ENCODE results near the gene ARHGAP9. TPM values are rescaled to one million over a fixed set of nuclear protein-coding genes. Genes with fewer than 3 reads are reported as not detected.
"Not testable (repeated sequence)": the region's sequence is repeated elsewhere in the genome, so short reads cannot be mapped to it uniquely, and the experiment has no call there.

Gene ARHGAP9
- total RNA-seq, 1 donor from 2014 or later = 5.2 TPM

DNA sequence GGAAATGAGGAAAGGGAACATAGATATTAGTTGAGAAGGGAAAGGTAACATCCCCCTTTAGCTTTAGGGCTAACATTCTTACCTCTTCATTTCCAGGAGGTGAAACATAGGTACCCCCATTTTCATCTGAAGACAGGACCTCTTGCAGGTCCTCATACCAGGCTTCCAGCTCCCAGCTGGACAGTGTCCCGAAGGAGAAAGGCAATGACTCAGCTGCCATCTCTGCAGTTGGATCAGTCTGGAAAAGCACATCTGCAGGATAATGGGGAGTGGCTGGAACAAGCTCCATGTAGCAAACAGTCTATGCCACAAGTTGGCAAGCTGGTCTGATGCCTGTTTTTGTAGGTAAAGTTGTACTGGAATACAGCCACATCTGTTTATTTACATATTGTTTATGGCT, 37.5 kb upstream of the ARHGAP9 start:
- Histone ChIP-seq H3K27ac (ENCODE audit: low read depth, low read length) (peak overlapping the region; percentile 99), H3K9me3 (ENCODE audit: control insufficient read depth in 3 of 3, low read length in 3 of 3) (no peaks in the 10 kb centered on the region), H3K4me3 (ENCODE audit: low read length in 3 of 3) (peak overlapping the region in 2 of 3 donors; percentile 41 to 46), H3K9ac (ENCODE audit: low read depth in 1 of 3, low read length in 3 of 3) (peak overlapping the region in 2 of 3 donors; percentile 35 to 51), H3K4me1 (ENCODE audit: control insufficient read depth in 3 of 3, insufficient read depth in 3 of 3, low read length in 3 of 3) (peaks cover 32 to 43% (median 41%) of the 10 kb centered on the region in 3 donors), H3K36me3 (ENCODE audit: control insufficient read depth in 3 of 3, insufficient read depth in 3 of 3, low read length in 3 of 3) (peaks cover 47 to 56% (median 48%) of the 10 kb centered on the region in 3 donors), H3K27me3 (ENCODE audit: control insufficient read depth in 3 of 3, insufficient read depth in 3 of 3, low read length in 3 of 3) (no peaks in the 10 kb centered on the region)

DNA sequence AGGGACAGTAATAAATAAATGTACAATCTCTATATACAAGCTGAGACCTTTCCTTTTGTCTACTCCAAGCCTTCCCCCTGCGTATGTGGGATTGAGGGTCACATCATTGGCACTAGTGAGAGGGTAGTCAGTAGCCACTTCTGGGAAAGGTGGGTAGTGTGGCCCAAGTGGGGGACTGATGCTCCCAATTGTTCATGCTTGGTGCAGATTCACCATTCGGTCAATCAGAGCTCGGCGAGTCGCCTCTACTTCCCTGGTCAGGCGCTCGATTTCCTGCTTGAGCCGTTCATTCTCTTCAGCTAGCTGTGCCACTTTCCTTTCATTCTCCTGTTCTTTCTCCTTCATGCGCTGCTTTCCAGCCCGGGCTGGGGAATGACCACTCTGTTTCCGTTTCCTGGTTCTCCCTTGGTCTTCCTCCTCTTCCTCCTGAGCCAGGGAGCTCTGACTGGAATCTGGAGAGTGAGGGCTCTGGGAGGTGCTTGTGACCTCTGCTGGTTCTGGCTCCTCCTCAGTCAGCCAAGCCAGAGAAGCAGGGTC, 37.0 kb upstream of the ARHGAP9 start:
- Histone ChIP-seq H3K9ac (ENCODE audit: low read depth in 1 of 3, low read length in 3 of 3) (peak overlapping the region in 1 of 3 donors; percentile 35), H3K4me3 (ENCODE audit: low read length in 3 of 3) (peak overlapping the region in 1 of 3 donors; percentile 3)

DNA sequence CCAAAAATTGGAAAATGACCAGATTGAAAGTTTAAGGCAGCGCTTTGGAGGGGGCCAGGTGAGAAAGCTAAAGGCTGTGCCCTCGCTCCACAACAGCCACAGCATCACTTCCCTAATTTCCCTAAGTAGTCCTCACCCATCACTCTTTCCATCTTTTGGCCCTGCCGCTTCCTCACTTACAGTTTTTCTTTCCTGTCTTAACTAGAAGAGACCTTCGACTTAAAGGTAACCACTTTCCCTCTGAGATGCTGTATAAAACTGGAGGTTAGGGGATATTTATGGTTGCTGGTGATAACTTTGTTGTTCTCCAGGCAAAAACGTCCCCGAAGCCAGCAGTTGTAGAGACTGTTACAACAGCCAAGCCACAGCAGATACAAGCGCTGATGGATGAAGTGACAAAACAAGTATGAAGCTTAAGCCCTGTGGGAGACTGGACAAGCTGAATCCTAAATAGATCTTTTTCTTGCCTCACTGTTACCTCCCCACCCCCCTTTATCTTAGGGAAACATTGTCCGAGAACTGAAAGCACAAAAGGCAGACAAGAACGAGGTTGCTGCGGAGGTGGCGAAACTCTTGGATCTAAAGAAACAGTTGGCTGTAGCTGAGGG, 36.4 kb upstream of the ARHGAP9 start:
- Histone ChIP-seq H3K4me1 (ENCODE audit: control insufficient read depth in 3 of 3, insufficient read depth in 3 of 3, low read length in 3 of 3) (peaks cover 20 to 33% (median 30%) of the 10 kb centered on the region in 3 donors), H3K9ac (ENCODE audit: low read depth in 1 of 3, low read length in 3 of 3) (no peak overlapping the region), H3K27ac (ENCODE audit: low read depth, low read length) (no peak overlapping the region)

More for the DNA sequence above, 37.0 kb upstream of the ARHGAP9 start:
- Histone ChIP-seq H3K27me3 (ENCODE audit: control insufficient read depth in 3 of 3, insufficient read depth in 3 of 3, low read length in 3 of 3) (no peaks in the 10 kb centered on the region), H3K27ac (ENCODE audit: low read depth, low read length) (peak overlapping the region; percentile 99), H3K9me3 (ENCODE audit: control insufficient read depth in 3 of 3, low read length in 3 of 3) (no peaks in the 10 kb centered on the region), H3K4me1 (ENCODE audit: control insufficient read depth in 3 of 3, insufficient read depth in 3 of 3, low read length in 3 of 3) (peaks cover 27 to 38% (median 36%) of the 10 kb centered on the region in 3 donors), H3K36me3 (ENCODE audit: control insufficient read depth in 3 of 3, insufficient read depth in 3 of 3, low read length in 3 of 3) (peaks cover 52 to 61% (median 53%) of the 10 kb centered on the region in 3 donors)

DNA sequence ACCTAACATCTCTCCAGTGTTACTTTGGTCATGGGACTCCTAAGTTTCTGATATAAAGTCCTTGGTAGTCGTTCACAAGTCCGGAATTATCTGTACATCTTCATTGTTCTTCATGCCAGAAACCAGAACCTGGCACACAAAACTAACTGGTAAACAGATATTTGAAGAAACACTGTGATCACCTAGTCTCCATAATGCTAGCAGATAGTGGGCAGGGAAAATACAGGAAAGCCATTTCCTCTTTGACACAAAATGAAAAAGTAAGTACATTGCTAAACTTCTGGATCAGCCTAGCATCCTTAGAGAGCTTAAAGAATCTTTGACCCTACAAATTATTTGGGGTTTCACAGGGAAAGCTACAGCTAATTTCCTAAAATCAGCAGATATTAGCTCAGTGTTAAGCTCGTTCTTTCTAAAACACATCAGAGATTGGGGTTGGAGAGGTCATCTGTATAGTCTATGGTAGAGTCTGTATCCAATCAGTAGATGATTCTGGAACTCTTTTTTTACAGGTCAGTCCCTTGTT, 35.8 kb upstream of the ARHGAP9 start:
- Histone ChIP-seq H3K36me3 (ENCODE audit: control insufficient read depth in 3 of 3, insufficient read depth in 3 of 3, low read length in 3 of 3) (peaks cover 56 to 66% (median 57%) of the 10 kb centered on the region in 3 donors), H3K9me3 (ENCODE audit: control insufficient read depth in 3 of 3, low read length in 3 of 3) (no peaks in the 10 kb centered on the region), H3K4me3 (ENCODE audit: low read length in 3 of 3) (no peak overlapping the region), H3K9ac (ENCODE audit: low read depth in 1 of 3, low read length in 3 of 3) (no peak overlapping the region), H3K27me3 (ENCODE audit: control insufficient read depth in 3 of 3, insufficient read depth in 3 of 3, low read length in 3 of 3) (no peaks in the 10 kb centered on the region), H3K4me1 (ENCODE audit: control insufficient read depth in 3 of 3, insufficient read depth in 3 of 3, low read length in 3 of 3) (peaks cover 17 to 29% (median 27%) of the 10 kb centered on the region in 3 donors), H3K27ac (ENCODE audit: low read depth, low read length) (no peak overlapping the region)

More for the DNA sequence above, 36.4 kb upstream of the ARHGAP9 start:
- peaks cover 56 to 66% (median 57%) of the 10 kb centered on the region in 3 donors for H3K36me3 ChIP-seq (ENCODE audit: control insufficient read depth in 3 of 3, insufficient read depth in 3 of 3, low read length in 3 of 3)
- no peaks in the 10 kb centered on the region for H3K9me3 ChIP-seq (ENCODE audit: control insufficient read depth in 3 of 3, low read length in 3 of 3)
- no peak overlapping the region for H3K4me3 ChIP-seq (ENCODE audit: low read length in 3 of 3)
- H3K27me3 ChIP-seq (ENCODE audit: control insufficient read depth in 3 of 3, insufficient read depth in 3 of 3, low read length in 3 of 3) = no peaks in the 10 kb centered on the region

DNA sequence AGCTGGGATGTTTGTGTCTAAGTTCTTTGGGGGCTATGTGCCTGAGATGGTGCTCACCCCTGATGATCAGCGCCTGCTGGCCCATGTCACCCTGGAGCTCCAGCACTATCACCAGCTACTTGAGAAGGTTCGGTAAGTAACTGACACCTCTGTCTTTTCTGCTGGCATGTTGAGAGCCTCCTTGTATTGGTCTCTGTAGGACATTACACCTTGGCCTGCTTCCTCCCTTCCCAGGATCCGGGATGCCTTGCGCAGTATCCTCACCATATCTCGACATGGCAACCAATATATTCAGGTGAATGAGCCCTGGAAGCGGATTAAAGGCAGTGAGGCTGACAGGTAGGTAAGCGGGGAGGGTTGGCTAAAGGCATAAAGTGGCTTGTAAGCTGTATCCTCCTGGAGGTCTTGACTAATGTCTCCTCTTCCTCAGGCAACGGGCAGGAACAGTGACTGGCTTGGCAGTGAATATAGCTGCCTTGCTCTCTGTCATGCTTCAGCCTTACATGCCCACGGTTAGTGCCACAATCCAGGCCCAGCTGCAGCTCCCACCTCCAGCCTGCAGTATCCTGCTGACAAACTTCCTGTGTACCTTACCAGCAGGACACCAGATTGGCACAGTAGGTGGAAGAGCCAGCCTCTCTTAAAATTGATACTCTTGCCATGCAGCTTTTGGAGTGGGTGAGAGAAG, 35.2 kb upstream of the ARHGAP9 start:
- H3K36me3 ChIP-seq (ENCODE audit: control insufficient read depth in 3 of 3, insufficient read depth in 3 of 3, low read length in 3 of 3) = peaks cover 56 to 61% (median 57%) of the 10 kb centered on the region in 3 donors
- H3K4me3 ChIP-seq (ENCODE audit: low read length in 3 of 3) = no peak overlapping the region
- no peak overlapping the region for H3K27ac ChIP-seq (ENCODE audit: low read depth, low read length)
- no peaks in the 10 kb centered on the region for H3K9me3 ChIP-seq (ENCODE audit: control insufficient read depth in 3 of 3, low read length in 3 of 3)
- H3K4me1 ChIP-seq (ENCODE audit: control insufficient read depth in 3 of 3, insufficient read depth in 3 of 3, low read length in 3 of 3) = peaks cover 17 to 29% (median 25%) of the 10 kb centered on the region in 3 donors
- peak overlapping the region in 1 of 3 donors; percentile 63 for H3K9ac ChIP-seq (ENCODE audit: low read depth in 1 of 3, low read length in 3 of 3)
- H3K27me3 ChIP-seq (ENCODE audit: control insufficient read depth in 3 of 3, insufficient read depth in 3 of 3, low read length in 3 of 3) = no peaks in the 10 kb centered on the region

DNA sequence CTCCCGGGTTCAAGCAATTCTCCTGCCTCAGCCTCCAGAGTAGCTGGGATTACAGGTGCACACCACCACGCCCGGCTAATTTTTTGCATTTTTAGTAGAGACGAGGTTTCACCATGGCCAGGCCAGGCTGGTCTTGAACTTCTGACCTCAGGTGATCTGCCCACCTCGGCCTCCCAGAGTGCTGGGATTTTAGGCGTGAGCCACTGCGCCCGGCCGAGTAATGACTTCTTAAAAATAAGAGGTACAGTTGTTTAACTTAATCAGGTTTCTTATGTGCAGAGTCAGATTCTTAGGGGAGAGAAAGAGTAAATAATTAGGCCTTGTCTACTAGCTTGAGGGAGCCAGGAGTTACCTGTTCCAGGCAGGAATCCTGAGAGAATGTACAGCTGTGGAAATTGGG, 34.6 kb upstream of the ARHGAP9 start:
- Histone ChIP-seq H3K4me1 (ENCODE audit: control insufficient read depth in 3 of 3, insufficient read depth in 3 of 3, low read length in 3 of 3) (peaks cover 15 to 25% (median 19%) of the 10 kb centered on the region in 3 donors), H3K36me3 (ENCODE audit: control insufficient read depth in 3 of 3, insufficient read depth in 3 of 3, low read length in 3 of 3) (peaks cover 56 to 57% (median 56%) of the 10 kb centered on the region in 3 donors)
- H3K4me3 ChIP-seq (ENCODE audit: low read length in 3 of 3); H3K9me3 ChIP-seq (ENCODE audit: control insufficient read depth in 3 of 3, low read length in 3 of 3); H3K27ac ChIP-seq (ENCODE audit: low read depth, low read length); H3K27me3 ChIP-seq (ENCODE audit: control insufficient read depth in 3 of 3, insufficient read depth in 3 of 3, low read length in 3 of 3); H3K9ac ChIP-seq (ENCODE audit: low read depth in 1 of 3, low read length in 3 of 3): not testable (repeated sequence)

DNA sequence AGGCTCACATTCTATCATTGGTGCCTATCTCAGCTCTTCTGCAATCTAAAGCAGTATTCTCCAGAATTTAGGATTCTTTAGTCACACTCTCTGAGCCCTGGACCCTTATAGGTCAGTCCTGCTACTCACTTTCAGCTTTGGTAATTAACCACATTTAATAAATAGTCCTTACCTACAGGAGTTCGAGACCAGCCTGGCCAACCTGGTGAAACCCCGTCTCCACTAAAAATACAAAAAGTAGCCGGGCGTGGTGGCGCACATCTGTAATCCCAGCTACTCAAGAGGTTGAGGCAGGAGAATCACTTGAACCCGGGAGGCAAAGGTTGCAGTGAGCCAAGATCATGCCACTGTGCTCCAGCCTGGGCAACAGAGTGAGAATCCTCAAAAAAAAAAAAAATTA, 34.0 kb upstream of the ARHGAP9 start:
- not testable (repeated sequence) for H3K27ac ChIP-seq (ENCODE audit: low read depth, low read length); H3K27me3 ChIP-seq (ENCODE audit: control insufficient read depth in 3 of 3, insufficient read depth in 3 of 3, low read length in 3 of 3)
- peaks cover 56 to 58% (median 57%) of the 10 kb centered on the region in 3 donors for H3K36me3 ChIP-seq (ENCODE audit: control insufficient read depth in 3 of 3, insufficient read depth in 3 of 3, low read length in 3 of 3)

DNA sequence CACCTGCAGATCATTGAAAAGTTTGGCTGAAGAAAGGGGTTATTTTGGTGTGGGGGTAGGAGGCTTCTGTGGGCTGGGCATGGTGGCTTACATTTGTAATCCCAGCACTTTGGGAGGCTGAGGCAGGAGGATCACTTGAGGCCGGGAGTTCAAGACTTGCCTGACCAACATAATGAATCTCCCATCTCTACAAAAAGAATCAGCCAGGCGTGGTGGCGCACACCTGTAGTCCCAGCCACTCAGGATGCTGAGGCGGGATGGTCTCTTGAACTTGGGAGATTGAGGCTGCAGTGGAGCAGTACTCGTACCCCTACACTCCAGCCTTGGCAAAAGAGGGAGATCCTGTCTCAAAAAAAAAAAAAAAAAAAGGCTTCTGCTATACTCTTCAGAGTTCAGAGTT, 33.6 kb upstream of the ARHGAP9 start:
- Histone ChIP-seq H3K36me3 (ENCODE audit: control insufficient read depth in 3 of 3, insufficient read depth in 3 of 3, low read length in 3 of 3) (peaks cover 56 to 60% (median 57%) of the 10 kb centered on the region in 3 donors), H3K27ac (ENCODE audit: low read depth, low read length) (no peak overlapping the region), H3K9me3 (ENCODE audit: control insufficient read depth in 3 of 3, low read length in 3 of 3) (no peaks in the 10 kb centered on the region), H3K27me3 (ENCODE audit: control insufficient read depth in 3 of 3, insufficient read depth in 3 of 3, low read length in 3 of 3) (no peaks in the 10 kb centered on the region), H3K4me3 (ENCODE audit: low read length in 3 of 3) (no peak overlapping the region), H3K9ac (ENCODE audit: low read depth in 1 of 3, low read length in 3 of 3) (no peak overlapping the region), H3K4me1 (ENCODE audit: control insufficient read depth in 3 of 3, insufficient read depth in 3 of 3, low read length in 3 of 3) (peaks cover 13 to 15% (median 15%) of the 10 kb centered on the region in 3 donors)

More for the DNA sequence above, 34.0 kb upstream of the ARHGAP9 start:
- not testable (repeated sequence) for H3K4me3 ChIP-seq (ENCODE audit: low read length in 3 of 3); H3K9me3 ChIP-seq (ENCODE audit: control insufficient read depth in 3 of 3, low read length in 3 of 3); H3K9ac ChIP-seq (ENCODE audit: low read depth in 1 of 3, low read length in 3 of 3)
- peaks cover 13 to 19% (median 15%) of the 10 kb centered on the region in 3 donors for H3K4me1 ChIP-seq (ENCODE audit: control insufficient read depth in 3 of 3, insufficient read depth in 3 of 3, low read length in 3 of 3)

DNA sequence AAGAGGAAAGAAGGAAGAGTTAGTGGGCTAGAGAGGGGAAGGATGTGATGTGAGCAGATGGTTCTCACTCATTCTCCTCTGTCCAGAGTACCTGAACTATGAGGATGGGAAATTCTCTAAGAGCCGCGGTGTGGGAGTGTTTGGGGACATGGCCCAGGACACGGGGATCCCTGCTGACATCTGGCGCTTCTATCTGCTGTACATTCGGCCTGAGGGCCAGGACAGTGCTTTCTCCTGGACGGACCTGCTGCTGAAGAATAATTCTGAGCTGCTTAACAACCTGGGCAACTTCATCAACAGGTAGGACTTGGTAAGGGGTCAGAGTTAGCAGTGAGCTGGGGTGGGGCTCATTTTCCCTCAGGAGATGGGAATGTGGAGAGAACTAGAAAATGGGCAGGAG, 33.0 kb upstream of the ARHGAP9 start:
- Histone ChIP-seq H3K9ac (ENCODE audit: low read depth in 1 of 3, low read length in 3 of 3) (no peak overlapping the region), H3K9me3 (ENCODE audit: control insufficient read depth in 3 of 3, low read length in 3 of 3) (no peaks in the 10 kb centered on the region), H3K36me3 (ENCODE audit: control insufficient read depth in 3 of 3, insufficient read depth in 3 of 3, low read length in 3 of 3) (peaks cover 56 to 60% (median 57%) of the 10 kb centered on the region in 3 donors), H3K27ac (ENCODE audit: low read depth, low read length) (no peak overlapping the region), H3K27me3 (ENCODE audit: control insufficient read depth in 3 of 3, insufficient read depth in 3 of 3, low read length in 3 of 3) (no peaks in the 10 kb centered on the region), H3K4me1 (ENCODE audit: control insufficient read depth in 3 of 3, insufficient read depth in 3 of 3, low read length in 3 of 3) (peaks cover 9 to 12% (median 9%) of the 10 kb centered on the region in 3 donors), H3K4me3 (ENCODE audit: low read length in 3 of 3) (no peak overlapping the region)
